H1 (cell line): Measurements from ENCODE around the gene UGT1A10. TPM values are rescaled to one million over a fixed set of nuclear protein-coding genes. Genes with fewer than 3 reads are reported as not detected.
"Not testable (repeated sequence)": the region's sequence is repeated elsewhere in the genome, so short reads cannot be mapped to it uniquely, and the experiment has no call there.

Experiments
- CTCF ChIA-PET: fragments of 300-600 bp; sonication (Branson Sonifier 250); formaldehyde crosslinking; loops from one replicate; lab custom pipeline; 2021; ENCODE audit not compliant: partially characterized antibody; lab: Charles Lee
- POLR2A ChIA-PET: fragments of 300-600 bp; sonication (Branson Sonifier 250); formaldehyde crosslinking; loops from one replicate; lab custom pipeline; 2021; ENCODE audit warnings: inconsistent platforms; ENCODE audit not compliant: partially characterized antibody; lab: Charles Lee
- DNase-seq, 2 experiments: peaks; one replicate each; pipeline versions ENCODE4 v3.0.0 to v3.0.0-alpha.2; 2010 to 2022; ENCODE audit warnings: low spot score in 2 of 2, low read depth in 1 of 2, mixed read lengths in 1 of 2
- FAIRE-seq: peaks from 2 replicates; lab custom pipeline; 2011; peaks lifted over from hg19 to GRCh38; lab: Jason Lieb, UNC
- H2AFZ ChIP-seq: 2 replicates; pipeline ENCODE4 v1.8.1; 2012; ENCODE audit warnings: low read length, inconsistent platforms
- H2AK5ac ChIP-seq: 2 replicates; pipeline ENCODE4 v1.6.1; 2013; ENCODE audit warnings: low read depth, low read length
- H2BK120ac ChIP-seq: replicated peaks from 2 replicates; pipeline ENCODE3; 2013; ENCODE audit warnings: low read depth, low read length, inconsistent platforms
- H2BK12ac ChIP-seq: 2 replicates; pipeline ENCODE4 v1.6.1; 2013; ENCODE audit warnings: low read depth, low read length
- H2BK15ac ChIP-seq: 2 replicates; pipeline ENCODE4 v1.6.1; 2013; ENCODE audit warnings: low read length
- H2BK20ac ChIP-seq: 2 replicates; pipeline ENCODE4 v1.6.1; 2013; ENCODE audit warnings: low read length
- H2BK5ac ChIP-seq: 2 replicates; pipeline ENCODE4 v1.6.1; 2013; ENCODE audit warnings: low read depth, low read length
- H3K14ac ChIP-seq: 2 replicates; pipeline ENCODE4 v1.6.1; 2013; ENCODE audit warnings: inconsistent platforms; ENCODE audit not compliant: insufficient read length
- H3K18ac ChIP-seq: 2 replicates; pipeline ENCODE4 v1.6.1; 2013; ENCODE audit warnings: low read length; ENCODE audit errors: extremely low read depth
- H3K23ac ChIP-seq: 2 replicates; pipeline ENCODE4 v1.6.1; 2013; ENCODE audit warnings: inconsistent platforms; ENCODE audit not compliant: insufficient read length
- H3K23me2 ChIP-seq: 2 replicates; pipeline ENCODE4 v1.6.1; 2013; ENCODE audit warnings: low read depth, low read length
- H3K27ac ChIP-seq: 2 replicates; pipeline ENCODE4 v1.6.1; 2011; ENCODE audit warnings: low read depth, low read length, inconsistent platforms
- H3K27me3 ChIP-seq, 4 experiments: replicated peaks in 1 of 4; 1 replicate in 1 of 4; 2 replicates in 3 of 4; pipeline versions ENCODE4 v1.6.1 to v1.8.1; 2011 to 2013; ENCODE audit warnings: low read length in 3 of 4, mild to moderate bottlenecking in 3 of 4, inconsistent platforms in 2 of 4, mixed read lengths in 2 of 4, moderate library complexity in 1 of 4; ENCODE audit not compliant: control insufficient read depth in 3 of 4, insufficient read depth in 3 of 4; ENCODE audit errors: extremely low read depth in 1 of 4
- H3K36me3 ChIP-seq, 4 experiments: 2 replicates each; pipeline versions ENCODE4 v1.6.1 to v1.8.1; 2011 to 2013; ENCODE audit warnings: mild to moderate bottlenecking in 4 of 4, low read length in 3 of 4, moderate library complexity in 2 of 4, control low read depth in 1 of 4, inconsistent platforms in 1 of 4; ENCODE audit not compliant: insufficient read depth in 4 of 4, control insufficient read depth in 2 of 4
- H3K4ac ChIP-seq: replicated peaks from 2 replicates; pipeline ENCODE3; 2013; ENCODE audit warnings: low read length, low read depth, mixed read lengths, inconsistent platforms; ENCODE audit not compliant: insufficient read length
- H3K4me1 ChIP-seq, 4 experiments: replicated peaks in 1 of 4; 1 replicate in 1 of 4; 2 replicates in 3 of 4; pipeline versions ENCODE4 v1.6.1 to v1.8.1; 2011 to 2013; ENCODE audit warnings: low read length in 3 of 4, inconsistent platforms in 2 of 4, mixed read lengths in 1 of 4; ENCODE audit not compliant: insufficient read depth in 4 of 4, control insufficient read depth in 3 of 4
- H3K4me2 ChIP-seq, 2 experiments: 2 replicates each; pipeline versions ENCODE4 v1.6.1 to v1.8.1; 2011 to 2013; ENCODE audit warnings: low read depth in 2 of 2, low read length in 2 of 2, control low read depth in 1 of 2, inconsistent platforms in 1 of 2, mild to moderate bottlenecking in 1 of 2; ENCODE audit not compliant: insufficient read depth in 1 of 2
- H3K4me3 ChIP-seq, 4 experiments: fragments of 200-600, 300-600 bp in 1 of 4; sonication (generic), shearing (Covaris generic), sonication (Bioruptor Twin) in 1 of 4; 2 replicates each; pipeline versions ENCODE4 v1.5.1 to v1.8.1; 2011 to 2016; ENCODE audit warnings: low read length in 4 of 4, low read depth in 3 of 4, control low read depth in 2 of 4, inconsistent platforms in 2 of 4, mild to moderate bottlenecking in 2 of 4, mixed read lengths in 1 of 4, moderate library complexity in 1 of 4; ENCODE audit not compliant: insufficient read depth in 2 of 4; ENCODE audit errors: extremely low read depth in 1 of 4
- H3K56ac ChIP-seq: replicated peaks from 2 replicates; pipeline ENCODE3; 2013; ENCODE audit warnings: low read depth, mild to moderate bottlenecking, mixed read lengths, low read length, inconsistent platforms; ENCODE audit not compliant: insufficient read length
- H3K79me1 ChIP-seq: 2 replicates; pipeline ENCODE4 v1.6.1; 2013; ENCODE audit warnings: low read depth, low read length, control low read depth
- H3K79me2 ChIP-seq, 2 experiments: 2 replicates each; pipeline versions ENCODE4 v1.6.1 to v1.8.1; 2012 to 2013; ENCODE audit warnings: low read length in 2 of 2, mild to moderate bottlenecking in 2 of 2, inconsistent platforms in 1 of 2; ENCODE audit not compliant: insufficient read depth in 2 of 2, control insufficient read depth in 1 of 2
- H3K9ac ChIP-seq, 4 experiments: replicated peaks in 1 of 4; 1 replicate in 1 of 4; 2 replicates in 3 of 4; pipeline versions ENCODE4 v1.6.1 to v1.8.1; 2011 to 2013; ENCODE audit warnings: low read depth in 3 of 4, low read length in 3 of 4, control low read depth in 2 of 4, mild to moderate bottlenecking in 2 of 4, moderate library complexity in 2 of 4, inconsistent platforms in 1 of 4; ENCODE audit errors: extremely low read depth in 1 of 4
- H3K9me3 ChIP-seq, 2 experiments: 2 replicates each; pipeline versions ENCODE4 v1.6.1 to v1.8.1; 2012 to 2013; ENCODE audit warnings: mild to moderate bottlenecking in 2 of 2, moderate library complexity in 2 of 2, control low read depth in 1 of 2, inconsistent platforms in 1 of 2, low read depth in 1 of 2, low read length in 1 of 2, mixed read lengths in 1 of 2; ENCODE audit not compliant: insufficient read depth in 2 of 2
- H4K20me1 ChIP-seq, 2 experiments: replicated peaks in 1 of 2; 2 replicates each; pipeline versions ENCODE3 to v1.8.1; 2011 to 2013; ENCODE audit warnings: inconsistent platforms in 2 of 2, low read length in 2 of 2, mild to moderate bottlenecking in 1 of 2; ENCODE audit not compliant: insufficient read depth in 2 of 2, control insufficient read depth in 1 of 2
- H4K5ac ChIP-seq: 2 replicates; pipeline ENCODE4 v1.6.1; 2013; ENCODE audit warnings: low read length, low read depth, mixed read lengths, inconsistent platforms; ENCODE audit not compliant: insufficient read length
- H4K8ac ChIP-seq: 2 replicates; pipeline ENCODE4 v1.8.0; 2013; ENCODE audit warnings: mild to moderate bottlenecking, moderate library complexity, low read length, inconsistent platforms; ENCODE audit not compliant: insufficient read depth; ENCODE audit errors: extremely low read depth
- H4K91ac ChIP-seq: replicated peaks from 2 replicates; pipeline ENCODE3; 2013; ENCODE audit warnings: low read length, mixed read lengths, inconsistent platforms; ENCODE audit not compliant: insufficient read length
- CBX8 ChIP-seq: fragments of 300-800, 300-1000 bp; sonication (generic); IDR thresholded peaks from 2 replicates; pipeline ENCODE4 v1.7.1; 2016; ENCODE audit warnings: low read depth, low read length, borderline replicate concordance
- CHD1 ChIP-seq: IDR thresholded peaks from 2 replicates; pipeline ENCODE4 v1.6.1; 2012; ENCODE audit warnings: low read depth, low read length, improper control_type of control experiment
- PHF8 ChIP-seq: fragments of 200-600 bp; sonication (generic); conservative IDR thresholded peaks from 2 replicates; pipeline ENCODE4 v1.7.1; 2012; ENCODE audit warnings: low read depth, mild to moderate bottlenecking, inconsistent platforms, low read length, moderate library complexity
- RNF2 ChIP-seq: fragments of 200-900, 300-1000 bp; sonication (generic); IDR thresholded peaks from 2 replicates; pipeline ENCODE4 v1.7.1; 2016; ENCODE audit warnings: borderline replicate concordance, low read depth, mild to moderate bottlenecking, antibody characterized with exemption, low read length; ENCODE audit not compliant: poor library complexity, severe bottlenecking; ENCODE audit errors: missing control alignments
- SIRT6 ChIP-seq: IDR thresholded peaks from one replicate; pipeline ENCODE4 v1.7.1; 2012; ENCODE audit warnings: low read length, inconsistent platforms
- SUZ12 ChIP-seq: fragments of 200-600 bp; sonication (generic); IDR thresholded peaks from 2 replicates; pipeline ENCODE4 v1.6.1; 2012; ENCODE audit warnings: mild to moderate bottlenecking, inconsistent platforms, low read length, moderate library complexity, mixed read lengths
- TAF1 ChIP-seq: IDR thresholded peaks from 2 replicates; pipeline ENCODE4 v1.6.1; 2011; ENCODE audit warnings: mild to moderate bottlenecking, low read depth, low read length
- WGBS, 2 experiments: shearing (Covaris generic) in 1 of 2; methylation state at CpG; one replicate each; pipeline versions ENCODE4 v1.1.6 to v1.1.7; 2013 to 2015; ENCODE audit warnings: low lambda C conversion rate in 2 of 2, mixed read lengths in 2 of 2, inconsistent platforms in 1 of 2, low coverage in 1 of 2, missing lambda C conversion rate in 1 of 2; ENCODE audit not compliant: insufficient replicate concordance in 2 of 2, insufficient coverage in 1 of 2, insufficient read length in 1 of 2; ENCODE audit errors: extremely low coverage in 1 of 2, missing lambda C conversion rate in 1 of 2; 5-methylcytosine and 5-hydroxymethylcytosine counted together
- polyA plus RNA-seq, 7 experiments: library from polyadenylated mRNA; depleted of rRNA in 3 of 7; stranded (reverse) in 5 of 7; unstranded in 2 of 7; fragments of >200 nt in 5 of 7; fragments of 200-250 nt in 2 of 7; gene quantifications; 1 replicate in 5 of 7; 2 replicates in 1 of 7; 4 replicates in 1 of 7; pipeline versions ENCODE4 v1.2.1 to v1.2.3, GENCODE V29; 2011 to 2013; ENCODE audit warnings: missing spikeins in 2 of 7, mixed read lengths in 2 of 7
- total RNA-seq: library from RNA; stranded (reverse); fragmentation: NEBNext Ultra II Directional; extraction: Animal tissue kit (Norgen Biotek cat#: 25700); gene quantifications from 2 replicates; pipeline ENCODE4 v1.2.1, GENCODE V29; 2021

The UGT1A10 gene
- total and polyA plus RNA-seq, 2 of the 8 experiments (the other 6 are each of a cell fraction or from before 2014, with no cell fraction given), result not detected

DNA sequence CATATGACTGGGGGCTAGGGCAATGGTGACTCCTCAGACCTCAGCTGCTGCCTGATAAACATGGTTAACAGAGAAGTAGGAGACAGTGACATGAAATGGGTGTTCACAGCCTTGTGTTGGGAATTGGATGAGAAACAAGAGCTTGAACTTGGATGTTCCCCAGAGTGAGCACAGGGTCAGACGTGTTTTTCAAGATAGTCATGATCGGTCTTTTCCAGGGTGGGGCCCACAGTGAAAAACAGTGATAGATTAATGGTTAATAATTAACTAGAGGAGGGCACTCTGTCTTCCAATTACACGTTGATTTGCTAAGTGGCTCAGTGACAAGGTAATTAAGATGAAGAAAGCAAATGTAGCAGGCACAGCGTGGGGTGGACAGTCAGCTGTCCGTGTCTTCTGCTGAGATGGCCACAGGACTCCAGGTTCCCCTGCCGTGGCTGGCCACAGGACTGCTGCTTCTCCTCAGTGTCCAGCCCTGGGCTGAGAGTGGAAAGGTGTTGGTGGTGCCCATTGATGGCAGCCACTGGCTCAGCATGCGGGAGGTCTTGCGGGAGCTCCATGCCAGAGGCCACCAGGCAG lies 92.6 kb downstream of the UGT1A10 start, which contains the start of gene UGT1A3 (continued):
- no peak for TF ChIP-seq CHD1
- TF ChIP-seq CBX8, result no peak
- TF ChIP-seq SUZ12, result no peak
- no peak for TF ChIP-seq TAF1
- TF ChIP-seq RNF2, result no peak
- TF ChIP-seq SIRT6, result no peak
- TF ChIP-seq PHF8, result no peak
- TF ChIP-seq, all 59 proteins: peak for 0

DNA sequence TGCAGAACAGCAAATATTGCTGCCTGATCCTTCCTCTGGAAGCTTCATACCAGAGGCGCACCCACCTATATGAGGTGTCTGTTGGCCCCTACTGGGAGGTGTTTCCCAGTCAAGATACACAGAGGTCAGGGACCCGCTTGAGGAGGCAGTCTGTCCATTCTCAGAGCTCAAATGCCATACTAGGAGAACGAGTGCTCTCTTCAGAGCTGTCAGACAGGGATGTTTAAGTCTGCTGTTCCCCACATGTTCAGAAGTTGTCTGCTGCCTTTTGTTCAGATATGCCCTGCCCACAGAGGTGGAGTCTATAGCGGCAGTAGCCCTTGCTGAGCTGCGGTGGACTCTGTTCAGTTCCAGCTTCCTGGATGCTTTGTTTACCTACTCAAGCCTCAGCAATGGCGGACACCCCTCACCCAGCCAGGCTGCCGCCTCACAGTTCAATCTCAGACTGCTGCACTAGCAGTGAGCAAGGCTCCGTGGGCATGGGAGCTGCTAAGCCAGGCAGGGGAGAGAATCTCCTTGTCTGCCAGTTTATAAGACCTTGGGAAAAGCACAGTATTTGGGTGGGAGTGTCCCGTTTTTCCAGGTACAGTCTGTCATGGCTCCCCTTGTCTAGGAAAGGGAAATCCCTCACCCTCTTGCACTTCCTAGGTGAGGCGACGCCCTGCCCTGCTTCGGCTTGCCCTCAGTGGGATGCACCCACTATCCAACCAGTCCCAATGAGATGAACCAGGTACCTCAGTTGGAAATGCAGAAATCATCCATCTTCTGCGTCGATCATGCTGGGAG lies 100.8 kb downstream of the UGT1A10 start:
- H3K14ac ChIP-seq, H2BK20ac ChIP-seq, H3K4ac ChIP-seq, H3K27ac ChIP-seq, H3K9ac ChIP-seq, H3K4me1 ChIP-seq, H4K20me1 ChIP-seq, H3K4me2 ChIP-seq, DNase-seq, H4K8ac ChIP-seq, H2BK12ac ChIP-seq, H3K27me3 ChIP-seq, H3K9me3 ChIP-seq, H2AFZ ChIP-seq, H2BK120ac ChIP-seq, H3K79me2 ChIP-seq, H2AK5ac ChIP-seq, FAIRE-seq, H3K36me3 ChIP-seq, H3K4me3 ChIP-seq, H3K56ac ChIP-seq, H2BK15ac ChIP-seq, H4K5ac ChIP-seq, H2BK5ac ChIP-seq, H4K91ac ChIP-seq, H3K79me1 ChIP-seq, H3K23me2 ChIP-seq, H3K23ac ChIP-seq, H3K18ac ChIP-seq, POLR2A ChIA-PET: not testable (repeated sequence)
- CTCF ChIA-PET, result interaction anchor here (0.9 kb wide), 1 partner anchor 9 kb away, joined by 3 read pairs; the partner anchor contains the start of gene UGT1A3
- 82% methylated on average over 14 of the region's 14 CpGs; no CpG with 5 or more reads in 1 of the 2 experiments for WGBS, 2 experiments
